ENCODE measurements around the gene SLIT1.
A peak's percentile ranks its signal among the peaks of the same experiment; 100 is the strongest.

SLIT1 gene

GRCh38 chr10:97150013-97150595 is 35.7 kb downstream of the SLIT1 start:
- Histone ChIP-seq H3K4me1 (no peaks in the 10 kb centered on the region), H3K4me3 (no peak overlapping the region), H3K27me3 (peaks cover 0 to 27% of the 10 kb centered on the region in 2 donors), H3K36me3 (no peaks in the 10 kb centered on the region), H3K27ac (no peak overlapping the region), H3K9me3 (no peaks in the 10 kb centered on the region)
- intact Hi-C loops (cut with DNase I; ENCODE audit: low total_unique reads), result no loop called here
- no peak for TF ChIP-seq CTCF (IDR thresholded peaks at IDR 0.05)
- peak in 1 of 2 donors; percentile 25 for DNase-seq

- peak in 1 of 2 donors; percentile 20 for DNase-seq
- no peaks in the 10 kb centered on the region for H3K9me3 ChIP-seq
- TF ChIP-seq CTCF (IDR thresholded peaks at IDR 0.05), result no peak
- H3K27me3 ChIP-seq, result peaks cover 0 to 27% of the 10 kb centered on the region in 2 donors
- no peaks in the 10 kb centered on the region for H3K4me1 ChIP-seq
- no peak overlapping the region for H3K27ac ChIP-seq
- intact Hi-C loops (cut with DNase I; ENCODE audit: low total_unique reads), result no loop called here
- no peaks in the 10 kb centered on the region for H3K36me3 ChIP-seq
- H3K4me3 ChIP-seq, result no peak overlapping the region
Observed at GRCh38 chr10:97149079-97149531, 36.7 kb downstream of the SLIT1 start.

GRCh38 chr10:97144297-97144696 is 41.5 kb downstream of the SLIT1 start:
- Histone ChIP-seq H3K4me1 (no peaks in the 10 kb centered on the region), H3K27ac (no peak overlapping the region), H3K4me3 (no peak overlapping the region), H3K27me3 (peaks cover 0 to 37% of the 10 kb centered on the region in 2 donors), H3K9me3 (no peaks in the 10 kb centered on the region), H3K36me3 (no peaks in the 10 kb centered on the region)
- peak in 1 of 2 donors; percentile 45 for DNase-seq
- intact Hi-C loops (cut with DNase I; ENCODE audit: low total_unique reads), result no loop called here
- TF ChIP-seq CTCF (IDR thresholded peaks at IDR 0.05), result no peak

GRCh38 chr10:97142834-97143233 is 42.9 kb downstream of the SLIT1 start:
- DNase-seq, result no peak
- Histone ChIP-seq H3K4me3 (no peak overlapping the region), H3K36me3 (no peaks in the 10 kb centered on the region), H3K4me1 (no peaks in the 10 kb centered on the region), H3K27ac (no peak overlapping the region), H3K27me3 (peaks cover 0 to 34% of the 10 kb centered on the region in 2 donors), H3K9me3 (no peaks in the 10 kb centered on the region)
- no peak for TF ChIP-seq CTCF (IDR thresholded peaks at IDR 0.05)
- intact Hi-C loops (cut with DNase I; ENCODE audit: low total_unique reads), result no loop called here

GRCh38 chr10:97140902-97141745 is 44.6 kb downstream of the SLIT1 start:
- Histone ChIP-seq H3K36me3 (no peaks in the 10 kb centered on the region), H3K9me3 (no peaks in the 10 kb centered on the region), H3K27ac (no peak overlapping the region), H3K27me3 (peaks cover 0 to 34% of the 10 kb centered on the region in 2 donors), H3K4me3 (no peak overlapping the region), H3K4me1 (no peaks in the 10 kb centered on the region)
- TF ChIP-seq CTCF (IDR thresholded peaks at IDR 0.05), result no peak
- intact Hi-C loops (cut with DNase I; ENCODE audit: low total_unique reads), result no loop called here
- peak in 1 of 2 donors; percentile 51 for DNase-seq
